T-helper 2 cell treated with Interferon-gamma antibody and Interleukin-4, amounts not matched to agents 5 μg/mL and 100 μg/mL, for 36 hours (primary cell): Measurements from ENCODE around the gene CAPN11.

Source experiments
- DNase-seq: peaks from one replicate; pipeline ENCODE4 v3.0.0; 2021; ENCODE audit warnings: low spot score
- H3K27ac Mint-ChIP-seq: one replicate; pipeline ENCODE4 v1.8.0; 2021; ENCODE audit warnings: mild to moderate bottlenecking, mixed read lengths
- H3K27me3 Mint-ChIP-seq: one replicate; pipeline ENCODE4 v1.8.0; 2021; ENCODE audit warnings: low read depth, mixed read lengths
- H3K36me3 Mint-ChIP-seq: one replicate; pipeline ENCODE4 v1.8.0; 2021; ENCODE audit warnings: low read depth, mixed read lengths
- H3K4me1 Mint-ChIP-seq: one replicate; pipeline ENCODE4 v1.8.0; 2021; ENCODE audit warnings: low read depth, mixed read lengths
- H3K4me3 Mint-ChIP-seq: one replicate; pipeline ENCODE4 v1.8.0; 2022; ENCODE audit warnings: mild to moderate bottlenecking, moderate library complexity, mixed read lengths
- H3K9me3 Mint-ChIP-seq: one replicate; pipeline ENCODE4 v1.8.0; 2021; ENCODE audit warnings: mixed read lengths

Gene CAPN11

DNA sequence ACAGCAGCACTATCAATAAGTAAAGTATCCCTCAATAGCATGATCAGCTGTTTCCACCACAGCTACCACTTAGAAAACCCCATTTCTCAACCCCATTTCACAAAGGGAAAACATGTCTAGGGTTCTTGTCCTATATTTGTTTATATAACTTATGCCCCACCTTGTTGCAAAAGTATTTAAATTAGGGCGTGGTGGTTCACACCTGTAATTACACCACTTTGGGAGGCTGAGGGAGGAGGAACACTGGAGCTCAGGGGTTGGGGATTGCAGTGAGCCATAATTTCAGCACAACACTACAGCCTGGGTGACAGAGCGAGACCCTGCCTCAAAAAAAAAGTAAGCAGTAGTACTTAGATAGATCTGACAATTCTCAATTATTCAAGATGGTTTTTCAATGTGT lies 35.1 kb upstream of the CAPN11 start:
- H3K9me3 Mint-ChIP-seq: no peaks in the 10 kb centered on the region
- H3K4me1 Mint-ChIP-seq: peaks cover 55% of the 10 kb centered on the region
- H3K27me3 Mint-ChIP-seq: no peaks in the 10 kb centered on the region
- H3K4me3 Mint-ChIP-seq: peak overlapping the region; percentile 88
- H3K36me3 Mint-ChIP-seq: peaks cover 29% of the 10 kb centered on the region
- peak overlapping the region; percentile 67 for H3K27ac Mint-ChIP-seq
- DNase-seq: no peak

DNA sequence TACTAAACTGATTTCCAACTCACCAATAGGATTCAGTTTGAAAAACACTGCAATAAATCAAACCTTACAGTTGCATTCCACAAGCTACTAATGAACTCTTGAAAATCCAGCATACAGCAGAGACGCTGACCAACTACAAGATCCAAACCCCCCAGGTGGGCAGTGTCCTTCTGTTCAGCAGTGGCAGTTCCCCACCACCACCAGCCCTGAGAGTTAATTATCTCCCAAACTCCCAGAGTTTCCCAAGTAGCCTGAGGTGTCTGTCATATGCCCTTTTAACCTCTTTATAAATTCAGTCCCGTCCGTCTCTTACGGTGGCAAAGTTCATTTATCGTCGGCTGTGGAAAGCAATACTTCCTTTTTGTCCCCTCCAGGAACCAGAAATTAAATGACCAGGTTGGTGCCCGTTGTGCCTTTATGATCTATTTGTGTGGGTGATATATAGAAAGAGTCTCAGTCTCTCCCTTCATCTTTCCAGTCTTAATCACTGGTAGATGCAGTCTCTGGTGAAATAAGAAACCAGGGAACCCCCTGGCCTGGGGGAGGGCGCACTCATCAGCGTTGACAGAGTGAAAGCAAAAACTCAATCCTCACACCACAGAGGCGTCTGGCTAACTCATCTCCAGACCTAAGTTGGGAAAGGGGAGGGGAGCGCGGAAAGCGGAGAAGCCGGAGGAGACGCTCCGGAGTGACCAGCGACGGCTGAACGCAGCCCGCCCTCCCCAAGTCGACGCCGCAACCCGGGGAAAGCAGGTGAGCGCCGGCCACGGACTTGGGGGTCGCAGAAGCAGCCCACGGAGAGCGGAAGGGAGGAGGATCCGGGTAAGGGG lies 32.1 kb upstream of the CAPN11 start:
- no peaks in the 10 kb centered on the region for H3K9me3 Mint-ChIP-seq
- H3K27me3 Mint-ChIP-seq: no peaks in the 10 kb centered on the region
- peak overlapping the region; percentile 91 for H3K27ac Mint-ChIP-seq
- peak; percentile 88 for DNase-seq
- H3K4me1 Mint-ChIP-seq: peaks cover 47% of the 10 kb centered on the region
- H3K4me3 Mint-ChIP-seq: peak overlapping the region; percentile 88
- H3K36me3 Mint-ChIP-seq: peaks cover 29% of the 10 kb centered on the region

GRCh38 chr6:44127186-44128019 lies 31.2 kb upstream of the CAPN11 start, which contains the start of the genes MRPL14 and TMEM63B:
MRPL14 (minus strand) TSS chr6:44127452; CDS start chr6:44116611, 10,841 bp downstream.
TMEM63B (plus strand) TSS chr6:44127554; CDS start chr6:44134585, 7,031 bp downstream.
- H3K4me1 Mint-ChIP-seq: peaks cover 47% of the 10 kb centered on the region
- peak within 1 kb of the TSS; percentile 91 for H3K27ac Mint-ChIP-seq
- peak within 1 kb of the TSS; percentile 88 for H3K4me3 Mint-ChIP-seq
- H3K9me3 Mint-ChIP-seq: no peaks in the 10 kb centered on the region
- no peaks in the 10 kb centered on the region for H3K27me3 Mint-ChIP-seq
- peak; percentile 93 for DNase-seq
- peaks cover 29% of the 10 kb centered on the region for H3K36me3 Mint-ChIP-seq

GRCh38 chr6:44128020-44128917 lies 30.4 kb upstream of the CAPN11 start:
- Mint-ChIP-seq H3K27ac (no peak overlapping the region), H3K36me3 (peaks cover 24% of the 10 kb centered on the region), H3K27me3 (no peaks in the 10 kb centered on the region), H3K4me1 (peaks cover 40% of the 10 kb centered on the region), H3K4me3 (peak overlapping the region; percentile 71), H3K9me3 (no peaks in the 10 kb centered on the region)
- peak; percentile 5 for DNase-seq

DNA sequence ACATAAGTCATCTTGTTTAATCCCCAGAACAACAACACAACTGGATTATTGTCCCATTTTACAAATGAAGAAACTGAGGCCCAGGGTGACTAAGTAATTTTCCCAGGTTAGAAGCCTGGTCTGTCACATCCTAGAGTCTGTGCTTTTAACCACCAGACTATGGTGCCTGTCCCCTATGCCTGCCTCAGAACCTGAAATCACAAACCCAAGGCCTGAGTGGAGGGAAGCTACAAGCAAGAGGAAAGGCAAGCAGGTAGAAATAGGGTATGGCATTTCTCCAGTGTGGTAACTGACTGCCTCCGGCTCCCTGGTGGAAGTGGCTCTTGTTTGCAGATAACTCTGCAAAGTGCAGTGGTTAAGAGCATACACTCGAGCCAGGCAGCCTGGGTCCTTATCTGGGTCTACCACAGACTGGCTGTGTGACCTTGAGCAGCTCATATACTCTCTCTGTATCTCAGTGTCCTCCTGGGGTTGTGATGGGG lies 28.7 kb upstream of the CAPN11 start:
- no peaks in the 10 kb centered on the region for H3K9me3 Mint-ChIP-seq
- H3K36me3 Mint-ChIP-seq: peaks cover 12% of the 10 kb centered on the region
- no peaks in the 10 kb centered on the region for H3K27me3 Mint-ChIP-seq
- DNase-seq: no peak
- peaks cover 24% of the 10 kb centered on the region for H3K4me1 Mint-ChIP-seq
- H3K27ac Mint-ChIP-seq: no peak overlapping the region
- peak overlapping the region; percentile 48 for H3K4me3 Mint-ChIP-seq

DNA sequence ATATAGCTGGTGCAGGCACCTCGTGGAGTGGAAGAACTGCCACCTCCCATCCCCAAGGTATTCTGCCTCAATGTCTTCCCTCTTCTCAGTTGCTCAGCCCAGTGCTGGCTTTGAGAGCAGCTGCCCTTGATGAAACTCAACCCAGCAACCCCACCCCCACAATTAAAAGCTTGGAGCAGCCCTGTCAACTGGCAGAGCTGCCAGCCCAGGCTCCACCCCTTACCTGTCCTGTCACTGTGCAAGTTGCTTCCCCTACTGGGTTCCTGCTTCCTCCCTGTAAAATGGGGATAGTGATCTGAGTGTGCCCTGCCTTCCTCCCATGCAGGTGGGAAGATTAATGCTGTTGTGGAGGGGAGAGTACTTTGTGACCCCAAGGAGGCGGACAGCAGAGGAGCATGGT lies 26.7 kb upstream of the CAPN11 start:
- no peak overlapping the region for H3K4me3 Mint-ChIP-seq
- H3K9me3 Mint-ChIP-seq: no peaks in the 10 kb centered on the region
- no peak for DNase-seq
- no peaks in the 10 kb centered on the region for H3K36me3 Mint-ChIP-seq
- H3K27me3 Mint-ChIP-seq: no peaks in the 10 kb centered on the region
- H3K4me1 Mint-ChIP-seq: peaks cover 9% of the 10 kb centered on the region
- peak overlapping the region; percentile 9 for H3K27ac Mint-ChIP-seq

DNA sequence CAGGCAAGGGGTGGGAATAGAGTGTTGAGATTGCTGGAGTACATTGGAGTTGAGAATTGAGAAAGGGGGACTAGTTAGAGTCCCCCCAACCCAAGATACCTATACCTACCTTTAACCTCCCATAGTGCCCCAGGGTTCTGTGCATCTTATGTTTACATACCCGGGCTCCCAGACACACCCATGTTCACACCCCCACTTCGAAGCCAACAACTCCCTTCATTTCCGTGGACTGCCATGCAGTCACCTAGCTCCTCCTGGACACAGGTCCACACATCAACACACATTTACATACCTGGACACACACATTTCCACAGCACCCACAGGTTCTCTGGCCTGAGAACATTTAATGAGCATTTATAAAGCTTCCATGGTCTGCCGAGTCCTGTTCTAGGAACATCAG lies 26.1 kb upstream of the CAPN11 start:
- Mint-ChIP-seq H3K27ac (no peak overlapping the region), H3K36me3 (no peaks in the 10 kb centered on the region), H3K4me3 (no peak overlapping the region), H3K9me3 (no peaks in the 10 kb centered on the region), H3K27me3 (no peaks in the 10 kb centered on the region), H3K4me1 (peaks cover 9% of the 10 kb centered on the region)
- DNase-seq: no peak

- no peak overlapping the region for H3K4me3 Mint-ChIP-seq
- H3K9me3 Mint-ChIP-seq: no peaks in the 10 kb centered on the region
- peaks cover 9% of the 10 kb centered on the region for H3K4me1 Mint-ChIP-seq
- no peak overlapping the region for H3K27ac Mint-ChIP-seq
- DNase-seq: no peak
- H3K27me3 Mint-ChIP-seq: no peaks in the 10 kb centered on the region
- no peaks in the 10 kb centered on the region for H3K36me3 Mint-ChIP-seq
Observed at GRCh38 chr6:44133003-44133931, 25.4 kb upstream of the CAPN11 start.

DNA sequence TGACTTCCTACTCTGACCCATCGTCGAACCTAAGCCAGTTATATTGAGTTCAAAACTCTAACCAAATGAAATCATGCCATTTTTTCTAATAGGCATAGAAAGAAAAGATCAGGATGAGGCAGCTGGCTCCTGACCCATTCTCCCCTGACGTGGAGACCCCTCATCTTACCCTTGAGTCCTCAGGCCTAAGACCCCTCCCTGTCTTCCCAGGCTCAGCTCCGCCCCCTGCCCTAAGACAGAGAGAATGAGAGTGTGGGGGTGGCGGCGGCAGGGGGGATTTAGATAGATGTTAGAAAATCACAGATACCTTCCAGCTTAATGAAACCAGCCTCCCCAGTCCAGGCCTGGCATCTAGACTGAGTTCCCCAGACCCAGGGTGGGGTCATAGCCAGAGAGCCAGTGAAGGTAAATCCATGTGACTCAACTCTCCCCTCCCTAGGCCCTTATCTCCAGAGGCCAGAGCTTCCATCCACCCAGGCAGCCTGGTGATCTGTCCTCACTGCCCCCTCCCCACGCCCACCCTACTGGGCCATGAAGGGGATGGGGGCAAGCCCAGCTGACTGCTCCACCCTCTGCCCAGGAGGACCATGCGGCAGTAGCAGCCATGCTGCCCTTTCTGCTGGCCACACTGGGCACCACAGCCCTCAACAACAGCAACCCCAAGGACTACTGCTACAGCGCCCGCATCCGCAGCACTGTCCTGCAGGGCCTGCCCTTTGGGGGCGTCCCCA lies 24.5 kb upstream of the CAPN11 start:
- Mint-ChIP-seq H3K9me3 (no peaks in the 10 kb centered on the region), H3K4me3 (no peak overlapping the region), H3K27ac (no peak overlapping the region), H3K4me1 (peaks cover 5% of the 10 kb centered on the region), H3K36me3 (no peaks in the 10 kb centered on the region), H3K27me3 (no peaks in the 10 kb centered on the region)
- no peak for DNase-seq

DNA sequence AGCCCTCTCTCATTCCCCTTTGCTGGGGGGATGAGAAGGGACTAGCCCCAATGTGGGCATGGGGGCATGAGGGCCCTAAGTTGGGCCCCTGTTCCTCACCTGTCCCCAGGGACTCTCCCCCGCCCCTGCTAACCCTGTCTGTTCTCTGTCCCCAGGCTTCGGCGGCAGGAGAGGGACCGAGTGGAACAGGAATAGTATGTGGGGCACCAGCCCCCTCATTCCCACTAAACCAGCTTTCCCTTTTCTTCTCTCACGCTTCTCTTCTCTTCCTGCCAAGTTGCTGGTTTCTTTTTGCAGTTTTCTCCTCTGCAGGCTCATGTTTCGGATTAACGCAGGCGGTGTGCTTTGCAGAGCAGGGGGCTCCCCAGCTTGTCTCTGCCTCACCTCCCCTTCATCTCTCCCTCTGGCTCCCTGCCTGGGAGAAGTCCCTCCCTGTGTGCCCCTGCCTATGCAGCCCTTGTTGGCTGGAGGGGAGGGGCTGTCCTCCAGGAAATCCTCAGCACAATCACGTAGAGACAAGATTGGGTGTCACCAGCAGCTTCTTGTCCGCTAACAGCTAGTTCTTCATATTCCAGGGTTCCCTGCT lies 23.4 kb upstream of the CAPN11 start:
- no peaks in the 10 kb centered on the region for H3K9me3 Mint-ChIP-seq
- H3K4me1 Mint-ChIP-seq: peaks cover 1% of the 10 kb centered on the region
- no peaks in the 10 kb centered on the region for H3K36me3 Mint-ChIP-seq
- no peak overlapping the region for H3K4me3 Mint-ChIP-seq
- no peak for DNase-seq
- H3K27ac Mint-ChIP-seq: no peak overlapping the region
- H3K27me3 Mint-ChIP-seq: no peaks in the 10 kb centered on the region

- no peaks in the 10 kb centered on the region for H3K9me3 Mint-ChIP-seq
- H3K36me3 Mint-ChIP-seq: no peaks in the 10 kb centered on the region
- no peak overlapping the region for H3K27ac Mint-ChIP-seq
- H3K4me3 Mint-ChIP-seq: no peak overlapping the region
- H3K27me3 Mint-ChIP-seq: no peaks in the 10 kb centered on the region
- DNase-seq: no peak
- H3K4me1 Mint-ChIP-seq: peaks cover 1% of the 10 kb centered on the region
Observed at GRCh38 chr6:44135875-44136274, 22.7 kb upstream of the CAPN11 start.
